ENCODE measurements around the gene BICC1. TPM values are rescaled to one million over a fixed set of nuclear protein-coding genes. Genes with fewer than 3 reads are reported as not detected.

The BICC1 gene
- total and polyA plus RNA-seq, 2 of the 13 experiments (the other 11 are each of a cell fraction or from before 2014, with no cell fraction given), result 0.18 to 1.5 TPM

- no peak for FAIRE-seq
- no peak for DNase-seq (ENCODE audit: low spot score)
- in situ Hi-C loops (cut with HindIII; ENCODE audit: extremely low pct_ligation_motif_present, low pct_unique_long_range_greater_than_20kb) (no loop called here), intact Hi-C loops (cut with micrococcal nuclease; ENCODE audit: unreplicated experiment) (no loop called here)
- Histone ChIP-seq H3K36me3 (replicated peaks in 1 of 2; ENCODE audit: control insufficient read depth in 1 of 2, insufficient read depth in 2 of 2, low read length in 2 of 2) (no peaks in the 10 kb centered on the region), H3K4me3 (replicated peaks in 1 of 3; ENCODE audit: insufficient read depth in 1 of 3, low read depth in 2 of 3, low read length in 3 of 3) (no peak overlapping the region), H3K9ac (ENCODE audit: insufficient read depth, low read depth, low read length) (no peak overlapping the region), H3K79me2 (ENCODE audit: insufficient read depth, low read length) (no peaks in the 10 kb centered on the region), H3K9me3 (ENCODE audit: low read length) (peaks cover 15% of the 10 kb centered on the region; the same call in 1 of the 2 replicates), H3K4me1 (ENCODE audit: insufficient read depth, low read length) (peaks cover 16% of the 10 kb centered on the region), H3K27ac (ENCODE audit: extremely low read length, insufficient read depth, low read length) (no peak overlapping the region), H3K4me2 (ENCODE audit: low read depth, low read length) (no peak overlapping the region), H3K27me3 (ENCODE audit: control insufficient read depth in 1 of 2, insufficient read depth in 2 of 2, low read length in 2 of 2) (no peaks in the 10 kb centered on the region), H4K20me1 (ENCODE audit: insufficient read depth, low read length) (no peaks in the 10 kb centered on the region), H2AFZ (ENCODE audit: low read length) (no peak overlapping the region)
- TF ChIP-seq HNF1B (CRISPR knock-in tag; IDR thresholded peaks at IDR 0.05) (no peak), PBX2 (CRISPR knock-in tag; IDR thresholded peaks at IDR 0.05) (no peak), NFE2L1 (CRISPR knock-in tag; IDR thresholded peaks at IDR 0.05; ENCODE audit: borderline replicate concordance) (no peak), GATAD2A (CRISPR knock-in tag; IDR thresholded peaks at IDR 0.05) (no peak), PRDM15 (CRISPR knock-in tag; IDR thresholded peaks at IDR 0.05) (no peak), ZNF776 (CRISPR knock-in tag; IDR thresholded peaks at IDR 0.05) (no peak), NCOR1 (IDR thresholded peaks at IDR 0.05; ENCODE audit: borderline replicate concordance, low read length) (no peak), ZNF256 (CRISPR knock-in tag; conservative IDR thresholded peaks at IDR 0.05) (no peak), TERF1 (CRISPR knock-in tag; IDR thresholded peaks at IDR 0.05) (no peak), ZSCAN9 (CRISPR knock-in tag; IDR thresholded peaks at IDR 0.05; ENCODE audit: borderline replicate concordance) (no peak), SALL2 (CRISPR knock-in tag; IDR thresholded peaks at IDR 0.05) (no peak), NFKB2 (CRISPR knock-in tag; IDR thresholded peaks at IDR 0.05; ENCODE audit: borderline replicate concordance) (no peak), MTF1 (CRISPR knock-in tag; IDR thresholded peaks at IDR 0.05) (no peak), ZNF605 (CRISPR knock-in tag; IDR thresholded peaks at IDR 0.05) (no peak), ZNF513 (CRISPR knock-in tag; conservative IDR thresholded peaks at IDR 0.05) (no peak)
- ATAC-seq, result no peak
- no TSS peak for BruUV-seq (replicated peaks)
- CTCF ChIA-PET (ENCODE audit: low intra/inter-chr PET ratio, low total read pairs), result no interaction called here
- POLR2A ChIA-PET, result no interaction called here
- WGBS (ENCODE audit: low lambda C conversion rate), result 93% methylated on average over 3 of the region's 3 CpGs
Observed at GRCh38 chr10:58667658-58668310, 155.1 kb downstream of the BICC1 start.
